Astrocyte of the cerebellum (primary cell): ENCODE measurements around the gene PLA2G5.

ENCODE experiments used
- DNase-seq: peaks from one replicate; pipeline ENCODE4 v3.0.0-alpha.2; 2011; ENCODE audit warnings: low read depth
- H3K4me3 ChIP-seq: 2 replicates; pipeline ENCODE4 v1.5.1; 2011; ENCODE audit warnings: mild to moderate bottlenecking, low read depth, low read length, moderate library complexity
- in situ Hi-C: cut with HindIII; loops from 2 replicates; pipeline ENCODE4 v1.10.0; 2017; ENCODE audit warnings: low sequenced_read_pairs
- TF ChIP-seq, protein P1 (sequence below): IDR thresholded peaks from 2 replicates; pipeline ENCODE4 v1.5.1; 2012; ENCODE audit warnings: low read length, low read depth, moderate library complexity, mild to moderate bottlenecking; ENCODE audit errors: missing control alignments

PLA2G5 gene

DNA sequence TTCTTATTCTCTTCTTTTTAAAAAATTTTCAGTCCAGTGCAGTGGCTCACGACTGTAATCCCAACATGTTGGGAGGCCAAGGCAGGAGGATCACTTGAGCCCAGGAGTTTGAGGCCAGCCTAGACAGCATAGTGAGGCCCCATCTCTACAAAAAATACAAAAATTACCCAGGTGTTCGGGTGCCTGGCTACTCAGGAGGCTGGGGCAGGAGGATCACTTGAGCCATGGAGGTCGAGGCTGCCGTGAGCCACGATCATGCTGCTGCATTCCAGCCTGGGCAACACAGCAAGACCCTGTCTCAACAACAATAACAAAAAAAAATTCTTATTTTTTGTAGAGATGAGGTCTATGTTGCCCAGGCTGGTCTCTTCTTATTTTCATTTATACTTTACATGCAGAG is 41.5 kb downstream of the PLA2G5 start:
- DNase-seq, result no peak
- H3K4me3 ChIP-seq, result no peak overlapping the region
- in situ Hi-C loops, result loop anchor here (5.0 kb wide), 1 partner anchor 46 kb away; no protein-coding TSS in a partner anchor
- TF ChIP-seq, protein P1, sequence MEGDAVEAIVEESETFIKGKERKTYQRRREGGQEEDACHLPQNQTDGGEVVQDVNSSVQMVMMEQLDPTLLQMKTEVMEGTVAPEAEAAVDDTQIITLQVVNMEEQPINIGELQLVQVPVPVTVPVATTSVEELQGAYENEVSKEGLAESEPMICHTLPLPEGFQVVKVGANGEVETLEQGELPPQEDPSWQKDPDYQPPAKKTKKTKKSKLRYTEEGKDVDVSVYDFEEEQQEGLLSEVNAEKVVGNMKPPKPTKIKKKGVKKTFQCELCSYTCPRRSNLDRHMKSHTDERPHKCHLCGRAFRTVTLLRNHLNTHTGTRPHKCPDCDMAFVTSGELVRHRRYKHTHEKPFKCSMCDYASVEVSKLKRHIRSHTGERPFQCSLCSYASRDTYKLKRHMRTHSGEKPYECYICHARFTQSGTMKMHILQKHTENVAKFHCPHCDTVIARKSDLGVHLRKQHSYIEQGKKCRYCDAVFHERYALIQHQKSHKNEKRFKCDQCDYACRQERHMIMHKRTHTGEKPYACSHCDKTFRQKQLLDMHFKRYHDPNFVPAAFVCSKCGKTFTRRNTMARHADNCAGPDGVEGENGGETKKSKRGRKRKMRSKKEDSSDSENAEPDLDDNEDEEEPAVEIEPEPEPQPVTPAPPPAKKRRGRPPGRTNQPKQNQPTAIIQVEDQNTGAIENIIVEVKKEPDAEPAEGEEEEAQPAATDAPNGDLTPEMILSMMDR, result no peak

DNA sequence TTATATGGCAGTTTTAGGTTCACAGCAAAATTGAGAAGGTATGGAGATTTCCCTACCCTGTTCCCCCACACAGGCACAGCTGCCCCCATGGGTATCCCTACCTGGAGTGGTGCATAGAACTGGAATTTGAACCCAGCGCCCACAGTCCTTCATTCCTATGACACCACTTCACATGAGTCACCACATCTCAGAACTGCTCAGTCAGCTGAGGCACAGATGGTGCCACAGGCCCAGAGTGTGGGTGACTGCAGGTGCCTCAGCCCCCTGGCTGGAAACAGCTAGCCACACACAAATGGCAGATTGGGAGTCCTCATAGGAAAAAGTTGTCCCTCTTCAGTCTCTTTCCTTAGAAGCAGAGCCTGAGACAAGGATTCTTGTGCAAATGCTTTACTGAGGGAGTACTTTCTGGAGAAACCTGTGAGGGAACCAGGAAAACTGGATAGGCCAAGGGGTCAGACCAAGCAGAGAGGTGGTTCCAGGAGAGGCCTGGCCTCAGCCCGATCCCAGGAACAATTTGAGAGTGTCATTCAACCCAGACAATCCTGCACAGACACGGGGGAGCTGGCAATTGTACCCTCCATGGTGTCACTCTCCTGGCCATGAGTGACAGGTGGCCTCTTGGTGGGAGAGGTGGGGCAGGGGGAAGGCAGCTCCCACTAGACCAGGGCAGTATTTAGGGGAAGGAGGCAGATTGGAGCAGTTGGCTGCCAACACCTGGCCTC is 42.4 kb downstream of the PLA2G5 start:
- no peak overlapping the region for H3K4me3 ChIP-seq
- TF ChIP-seq, protein P1, result no peak
- DNase-seq, result no peak
- in situ Hi-C loops, result loop anchor here (5.0 kb wide), 1 partner anchor 45 kb away; no protein-coding TSS in a partner anchor

DNA sequence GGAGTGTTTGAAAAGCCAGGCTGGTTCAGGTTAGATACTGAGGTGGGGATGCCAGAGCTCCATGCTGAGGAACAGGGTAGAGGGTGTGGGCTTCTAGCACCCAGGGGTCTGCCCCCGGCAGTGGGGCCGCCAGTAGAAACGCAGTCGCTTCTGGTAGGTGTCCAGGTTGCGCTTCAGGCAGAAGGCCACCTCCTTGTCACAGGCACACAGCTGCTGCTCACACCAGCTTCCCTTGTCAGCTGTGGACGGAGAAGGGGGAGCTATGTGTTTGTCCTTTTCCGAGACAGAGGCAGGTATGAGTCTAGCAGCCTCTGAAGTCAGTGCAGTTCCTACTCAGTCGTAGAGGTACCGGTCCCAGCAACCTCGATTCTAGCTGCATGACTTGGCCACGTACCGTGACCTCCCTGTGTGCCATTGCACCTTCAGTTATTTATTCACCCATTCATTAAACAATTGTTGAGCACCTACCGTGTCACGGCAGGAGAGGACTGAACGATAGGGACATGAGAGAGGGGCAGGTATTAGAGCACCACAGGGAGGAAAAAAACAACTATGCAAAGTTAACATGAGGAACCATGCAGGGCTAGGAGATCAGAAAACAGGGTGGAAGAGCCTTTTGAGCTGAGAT is 44.1 kb downstream of the PLA2G5 start:
- in situ Hi-C loops, result loop anchor here (5.0 kb wide), 1 partner anchor 43 kb away; no protein-coding TSS in a partner anchor
- no peak for DNase-seq
- no peak overlapping the region for H3K4me3 ChIP-seq
- TF ChIP-seq, protein P1, result no peak

DNA sequence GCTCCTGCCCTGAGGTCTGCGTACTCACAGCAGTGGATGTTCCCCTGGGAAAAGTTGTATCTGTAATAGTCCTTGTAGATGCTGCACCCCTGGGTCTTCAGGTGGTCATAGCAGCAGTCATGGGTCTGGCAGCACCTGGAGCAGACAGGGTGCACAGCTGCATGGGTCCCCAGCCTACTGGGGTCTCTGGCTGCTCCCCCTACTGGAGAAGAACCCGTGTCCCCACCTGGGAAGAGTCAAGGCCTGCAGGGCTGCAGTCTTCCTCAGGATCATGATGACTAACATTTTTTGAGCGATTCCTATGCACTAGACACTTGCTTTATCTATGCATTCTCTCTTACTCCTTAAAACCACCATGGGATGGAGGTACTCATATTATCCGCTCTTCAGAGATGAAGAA is 45.5 kb downstream of the PLA2G5 start:
- DNase-seq, result no peak
- in situ Hi-C loops, result no loop called here
- H3K4me3 ChIP-seq, result no peak overlapping the region
- TF ChIP-seq, protein P1, result no peak

DNA sequence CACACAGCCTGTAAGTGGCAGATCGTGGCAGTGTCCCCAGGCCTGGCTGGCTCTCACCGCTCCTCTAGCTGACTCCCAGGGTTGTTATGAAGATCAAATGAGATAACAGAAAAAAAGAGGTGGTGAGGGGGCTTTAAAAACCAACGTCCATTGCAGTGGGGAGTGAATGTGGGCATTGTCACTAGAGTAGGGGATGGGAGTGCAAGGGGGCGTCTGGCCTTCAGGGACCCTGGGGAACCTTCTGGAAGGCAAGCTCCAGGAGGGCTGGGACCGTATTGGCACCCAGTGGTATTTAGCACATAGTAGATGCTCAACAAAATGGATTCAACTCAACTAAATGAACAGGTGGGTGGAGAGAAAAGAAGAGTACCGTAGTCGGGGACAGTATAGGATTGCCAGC is 45.9 kb downstream of the PLA2G5 start:
- in situ Hi-C loops, result no loop called here
- DNase-seq, result no peak
- TF ChIP-seq, protein P1, result no peak
- H3K4me3 ChIP-seq, result no peak overlapping the region

DNA sequence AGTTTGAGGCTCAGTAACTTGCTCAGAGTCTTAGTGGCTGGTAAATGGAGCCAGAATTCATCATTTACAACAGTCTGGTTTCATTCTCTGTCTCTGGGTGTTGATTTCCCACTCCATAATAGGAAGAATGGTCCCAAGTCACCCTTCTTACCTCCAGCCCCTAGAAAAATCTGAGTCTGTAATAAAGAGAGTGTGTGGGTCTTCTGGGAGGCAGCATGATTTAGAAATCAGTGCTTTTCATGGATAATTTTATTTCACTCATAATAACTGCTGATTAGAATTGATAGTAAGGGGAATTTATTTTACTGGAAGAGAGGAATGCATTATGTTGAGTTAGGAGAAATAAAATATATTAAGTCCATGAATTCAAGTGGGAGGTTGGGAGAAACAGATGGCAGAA is 47.2 kb downstream of the PLA2G5 start:
- in situ Hi-C loops, result no loop called here
- no peak overlapping the region for H3K4me3 ChIP-seq
- TF ChIP-seq, protein P1, result no peak
- no peak for DNase-seq
